SH-SY5Y (cell line): ENCODE results near the gene LRP8.
A peak's percentile ranks its signal among the peaks of the same experiment; 100 is the strongest.

Source experiments
- GATA2 ChIP-seq: IDR thresholded peaks from 2 replicates; pipeline ENCODE4 v1.6.1; 2011; ENCODE audit warnings: mild to moderate bottlenecking, low read depth, low read length
- GATA3 ChIP-seq: IDR thresholded peaks from 2 replicates; pipeline ENCODE4 v1.6.1; 2011; ENCODE audit warnings: low read depth, mild to moderate bottlenecking, low read length, moderate library complexity

The LRP8 gene

DNA sequence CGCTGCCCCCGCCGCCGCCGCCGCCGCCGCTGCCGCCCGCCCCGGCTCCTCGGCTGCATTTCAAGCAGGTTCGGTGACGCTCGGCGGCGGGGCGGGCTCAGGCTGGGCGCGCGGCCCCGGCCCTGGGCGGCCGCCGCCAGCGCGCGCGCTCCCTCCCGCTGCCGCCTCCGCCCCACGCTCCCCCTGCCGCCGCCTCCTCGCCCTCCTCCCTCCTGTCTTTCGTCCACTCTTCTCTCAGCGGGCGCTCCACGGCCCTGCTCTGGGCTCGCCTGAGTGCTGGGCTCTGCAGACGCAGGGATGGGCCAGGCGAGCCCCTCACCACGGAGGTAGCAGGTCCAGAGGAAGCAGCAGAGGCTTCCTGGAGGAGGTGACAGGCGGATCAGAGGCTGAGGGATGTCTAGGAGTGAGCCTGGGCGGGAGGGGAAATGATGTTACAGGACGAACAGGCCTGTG lies at the start of gene LRP8:
Gene LRP8 (minus strand): TSS at position 62 of the 453 bp plus-strand sequence. CDS start 158 bp downstream, outside the sequence.
- TF ChIP-seq GATA3 (no peak), GATA2 (no peak)

GRCh38 chr1:53377438-53377841 lies 49.6 kb upstream of the LRP8 start:
- no peak for TF ChIP-seq GATA2
- no peak for TF ChIP-seq GATA3

DNA sequence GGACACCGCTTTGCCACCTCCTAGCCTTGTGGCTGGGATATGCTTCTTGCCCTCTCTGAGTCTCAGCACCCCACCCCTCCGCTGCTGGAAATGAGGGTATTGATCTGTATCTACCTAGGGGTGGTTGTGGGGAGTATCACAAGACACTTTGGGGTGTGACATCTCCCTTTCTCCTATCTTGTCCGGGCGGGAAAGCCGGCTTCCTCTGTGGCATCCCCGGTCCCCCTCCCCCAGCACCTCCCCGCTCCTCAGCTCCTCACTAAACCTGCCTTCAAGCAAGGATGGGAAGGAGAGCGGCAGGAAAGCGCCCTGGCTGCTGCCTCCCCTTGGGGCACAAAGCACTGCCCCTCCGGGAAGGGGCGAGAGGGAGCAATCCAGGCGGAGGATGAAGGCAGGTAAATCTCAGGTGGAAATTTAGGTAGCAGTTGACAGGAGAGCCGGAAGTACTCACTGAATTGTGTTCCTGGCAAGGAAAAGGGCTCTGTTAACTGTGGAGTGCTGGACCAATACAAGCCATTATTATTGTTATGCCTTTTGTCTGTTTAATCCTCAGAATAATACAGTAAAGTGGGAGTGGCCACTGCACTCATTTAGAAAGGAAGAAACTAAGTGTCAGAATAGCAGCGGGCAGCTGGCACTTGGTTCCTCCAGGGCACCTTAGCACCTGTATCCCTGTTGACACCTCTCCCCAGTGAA lies 49.0 kb upstream of the LRP8 start:
- no peak for TF ChIP-seq GATA3

- no peak for TF ChIP-seq GATA3
- no peak for TF ChIP-seq GATA2
Observed at GRCh38 chr1:53376041-53376461, 48.2 kb upstream of the LRP8 start.

GRCh38 chr1:53375440-53375839 lies 47.6 kb upstream of the LRP8 start:
- no peak for TF ChIP-seq GATA3
- no peak for TF ChIP-seq GATA2

- no peak for TF ChIP-seq GATA3
- TF ChIP-seq GATA2: no peak
Observed at GRCh38 chr1:53373246-53373645, 45.4 kb upstream of the LRP8 start.

GRCh38 chr1:53372501-53372951 lies 44.7 kb upstream of the LRP8 start:
- TF ChIP-seq GATA2: no peak
- TF ChIP-seq GATA3: no peak

DNA sequence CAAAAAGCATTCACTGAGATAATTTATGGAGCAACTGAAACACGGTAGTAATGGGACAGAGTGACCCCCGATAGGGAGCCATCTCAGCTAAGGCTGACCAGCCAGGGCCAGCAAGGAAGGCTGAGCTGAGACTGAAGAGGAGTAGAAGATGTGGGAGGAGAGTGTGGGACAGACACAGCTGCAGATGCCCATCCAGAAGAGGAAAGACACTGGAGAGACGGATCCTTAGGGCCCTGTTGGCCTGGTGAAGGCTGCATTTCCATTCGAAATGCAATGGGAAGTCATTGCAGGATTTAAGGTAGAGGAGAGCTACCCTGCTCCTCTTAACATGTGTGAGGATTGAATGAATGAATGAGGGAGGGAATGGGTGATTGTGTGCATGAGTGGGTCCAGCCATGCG lies 44.0 kb upstream of the LRP8 start:
- TF ChIP-seq GATA3: no peak
- TF ChIP-seq GATA2: no peak

GRCh38 chr1:53371121-53371666 lies 43.3 kb upstream of the LRP8 start:
- TF ChIP-seq GATA2 (peak; percentile 75), GATA3 (no peak)

DNA sequence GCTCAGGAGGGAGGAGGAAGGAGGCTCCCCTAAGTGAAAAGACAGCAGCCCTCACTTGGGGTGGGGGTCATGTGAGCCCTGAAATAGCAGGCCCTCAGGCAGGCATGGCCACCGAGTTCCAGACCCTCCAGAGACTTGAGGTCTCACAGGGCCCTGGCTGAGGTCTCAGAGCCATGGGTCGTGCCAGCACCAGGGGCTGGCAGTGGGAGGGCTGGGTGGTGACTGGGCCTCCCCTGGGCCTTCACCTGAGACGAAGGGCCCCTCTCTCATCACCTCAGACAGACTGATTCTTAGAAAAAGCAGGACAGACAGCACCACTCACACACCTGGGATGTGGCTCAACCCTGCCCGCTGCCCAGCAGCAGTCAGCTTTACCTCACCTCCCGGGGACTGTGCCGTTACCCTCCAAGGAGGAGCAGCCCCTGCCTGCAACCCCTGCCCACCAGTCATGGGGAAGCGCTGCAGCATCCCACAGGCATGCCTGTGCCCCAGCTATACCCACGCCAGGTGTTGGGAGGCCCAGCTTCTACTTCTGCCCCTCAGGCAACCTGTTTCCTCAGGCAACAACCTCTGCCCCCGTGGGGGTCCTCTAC lies 42.6 kb upstream of the LRP8 start:
- TF ChIP-seq GATA3: no peak
- no peak for TF ChIP-seq GATA2

GRCh38 chr1:53369761-53370160 lies 41.9 kb upstream of the LRP8 start:
- TF ChIP-seq GATA2 (no peak), GATA3 (no peak)

DNA sequence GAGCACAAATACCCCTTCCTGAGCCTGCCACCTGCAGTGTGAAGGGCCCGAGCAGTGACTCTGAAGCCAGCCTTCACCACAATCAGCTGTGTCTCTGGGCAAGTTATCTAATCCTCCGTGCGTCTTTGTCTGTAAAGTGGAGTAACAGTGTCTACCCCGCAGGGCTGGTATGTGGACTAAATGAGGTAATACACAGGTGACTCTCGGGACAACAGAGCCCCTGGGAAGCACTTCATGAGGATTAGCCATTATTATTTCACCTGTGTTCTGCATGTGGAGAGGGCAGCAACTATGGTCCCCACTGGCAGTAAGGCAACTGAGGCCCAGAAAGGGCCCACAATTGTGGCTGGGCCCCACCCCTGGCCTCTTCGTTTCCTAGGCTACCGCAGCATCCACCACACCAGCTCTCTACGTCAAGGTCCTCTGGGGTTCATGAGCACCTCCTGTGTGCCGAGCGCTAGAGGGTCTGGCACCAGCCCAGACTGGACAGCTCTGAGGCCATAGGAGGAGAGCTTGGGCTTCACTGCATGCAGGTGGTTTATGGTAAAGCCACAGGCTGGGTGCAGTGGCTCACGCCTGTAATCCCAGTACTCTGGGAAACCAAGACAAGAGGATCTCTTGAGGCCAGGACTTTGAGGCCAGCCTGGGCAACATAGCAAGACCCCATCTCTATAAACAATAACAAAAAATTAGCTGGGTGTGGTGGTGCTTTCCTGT lies 41.3 kb upstream of the LRP8 start:
- TF ChIP-seq GATA2: no peak
- no peak for TF ChIP-seq GATA3

- TF ChIP-seq GATA3: no peak
- no peak for TF ChIP-seq GATA2
Observed at GRCh38 chr1:53368314-53369033, 40.6 kb upstream of the LRP8 start.
